GM21737 (cell line): ENCODE measurements around the gene NOMO2.
"Not testable (repeated sequence)": the region's sequence is repeated elsewhere in the genome, so short reads cannot be mapped to it uniquely, and the experiment has no call there.

Source experiments
- ATAC-seq: cut with Tn5 transposase; IDR thresholded peaks from one replicate; pipeline ENCODE4 v1.9.1; 2021; ENCODE audit warnings: mild to moderate bottlenecking, moderate library complexity; ENCODE audit not compliant: unreplicated experiment

NOMO2 gene

DNA sequence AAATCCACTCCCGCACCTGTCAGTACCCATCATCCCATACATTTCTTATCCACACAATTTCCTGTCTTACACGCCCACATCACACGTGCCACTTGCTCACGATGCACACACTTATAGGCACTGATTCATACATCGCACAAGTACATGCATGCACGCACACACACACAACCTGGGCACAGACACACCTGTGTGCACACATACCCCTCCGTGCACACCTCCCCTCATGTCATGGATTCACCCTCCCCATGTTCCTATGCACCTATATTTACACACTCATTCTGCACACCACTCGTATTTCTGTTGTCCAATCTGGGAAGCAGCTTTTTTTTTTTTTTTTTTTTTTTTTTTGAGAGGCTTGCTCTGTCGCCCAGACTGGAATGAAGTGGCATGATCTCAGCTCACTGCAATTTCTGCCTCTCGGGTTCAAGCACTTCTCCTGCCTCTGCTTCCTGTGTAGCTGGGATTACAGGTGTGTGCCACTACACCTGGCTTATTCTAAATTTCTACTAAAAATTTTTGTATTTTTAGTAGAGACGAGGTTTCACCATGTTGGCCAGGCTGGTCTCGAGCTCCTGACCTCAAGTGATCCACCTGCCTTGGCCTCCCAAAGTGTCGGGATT is 13.5 kb upstream of the NOMO2 start:
- not testable (repeated sequence) for ATAC-seq

DNA sequence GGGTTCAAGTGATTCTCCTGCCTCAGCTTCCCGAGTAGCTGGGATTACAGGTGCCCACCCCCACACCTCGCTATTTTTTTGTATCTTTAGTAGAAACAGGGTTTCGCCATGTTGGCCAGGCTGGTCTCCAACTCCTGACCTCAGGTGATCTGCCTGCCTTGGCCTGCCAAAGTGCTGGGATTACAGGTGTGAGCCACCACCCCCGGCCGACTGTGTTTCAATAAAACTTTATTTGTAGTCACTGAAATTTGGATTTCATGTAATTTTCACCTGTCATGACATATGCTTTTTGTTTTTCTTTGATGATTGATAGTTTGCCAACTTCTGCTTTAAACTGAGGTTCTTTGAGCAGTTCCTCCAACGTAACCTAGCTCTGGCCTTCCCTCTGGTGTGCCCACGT is 12.0 kb upstream of the NOMO2 start:
- not testable (repeated sequence) for ATAC-seq

DNA sequence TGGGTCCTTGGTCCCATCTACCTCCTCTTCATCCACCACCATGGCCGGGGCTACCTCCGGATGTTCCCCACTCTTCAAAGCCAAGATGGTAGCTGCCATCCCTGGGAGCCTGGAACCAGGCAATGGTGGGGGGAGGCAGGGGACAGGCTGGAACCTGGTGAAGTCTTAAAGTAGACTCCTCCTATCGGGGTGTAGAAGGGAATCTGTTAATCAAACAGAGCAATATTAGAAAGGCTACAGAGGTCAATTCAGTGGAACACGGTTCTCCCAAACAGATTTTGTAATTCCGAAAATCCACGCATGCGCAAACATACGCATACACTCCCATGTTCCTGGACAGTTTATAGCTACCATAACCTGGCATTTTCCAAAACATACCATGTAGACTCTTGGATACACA is 11.1 kb upstream of the NOMO2 start:
- ATAC-seq, result not testable (repeated sequence)

DNA sequence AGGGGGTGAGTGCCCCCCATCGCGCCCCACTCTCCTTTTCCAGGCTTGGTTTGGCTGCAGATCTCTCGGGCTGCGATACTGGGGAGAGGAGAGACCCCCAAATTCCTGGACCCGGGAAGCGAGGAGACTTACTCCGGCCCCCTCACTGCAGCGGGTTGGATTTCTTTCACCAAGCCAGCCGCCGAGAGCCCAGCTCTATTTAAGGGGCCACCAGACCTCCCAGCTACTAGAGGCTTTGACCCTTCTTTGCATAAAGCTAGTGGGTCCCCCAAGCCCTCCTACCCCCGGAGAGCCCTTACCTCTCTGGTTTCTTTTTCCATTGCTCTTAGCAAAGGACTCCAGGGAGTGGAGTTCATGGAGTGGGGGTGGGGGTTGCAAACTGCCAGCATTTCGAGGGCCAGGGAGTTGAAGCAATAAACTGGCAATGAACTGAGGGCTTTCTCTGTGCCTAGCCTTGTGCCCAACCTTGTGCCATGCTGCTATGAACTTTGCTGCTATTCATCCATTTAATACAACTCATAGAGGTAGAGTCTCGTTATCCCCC is 9.5 kb upstream of the NOMO2 start:
- not testable (repeated sequence) for ATAC-seq

DNA sequence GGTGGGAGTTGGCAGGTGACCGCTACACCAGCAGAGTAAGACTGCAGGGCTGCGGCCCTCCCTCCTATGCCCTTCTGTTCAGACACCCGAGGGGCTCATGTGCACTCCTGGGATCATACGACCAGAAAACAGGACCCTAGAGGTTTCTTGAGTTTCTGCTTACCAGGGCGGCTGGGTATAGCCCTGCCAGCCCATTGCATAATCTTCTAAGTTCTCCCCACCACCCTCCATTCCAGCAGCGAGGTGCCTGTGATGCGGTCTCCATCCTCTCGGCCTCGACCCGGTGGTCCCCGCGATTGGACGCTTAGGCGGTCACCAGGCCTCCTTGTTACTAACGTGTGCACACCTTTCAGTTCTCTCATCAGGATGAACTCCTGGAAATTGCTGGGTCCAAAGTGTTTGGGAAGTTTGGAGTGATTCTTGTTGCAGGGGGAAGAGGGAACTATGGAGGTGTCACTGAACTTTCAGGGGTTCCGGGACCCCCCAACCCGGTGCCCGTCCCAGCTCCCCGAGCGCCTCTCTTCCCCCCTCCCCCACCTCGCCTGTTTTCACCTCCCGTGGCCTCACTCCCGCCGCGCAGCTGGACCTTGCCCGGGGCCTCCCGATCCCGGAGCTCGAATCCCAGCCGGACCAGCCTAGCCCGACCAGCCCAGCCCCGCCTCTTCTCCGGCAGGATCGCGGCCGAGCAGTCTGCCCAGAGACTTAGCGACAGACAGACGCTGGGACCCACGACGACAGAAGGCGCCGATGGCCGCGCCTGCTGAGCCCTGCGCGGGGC is 8.8 kb upstream of the NOMO2 start:
- not testable (repeated sequence) for ATAC-seq

DNA sequence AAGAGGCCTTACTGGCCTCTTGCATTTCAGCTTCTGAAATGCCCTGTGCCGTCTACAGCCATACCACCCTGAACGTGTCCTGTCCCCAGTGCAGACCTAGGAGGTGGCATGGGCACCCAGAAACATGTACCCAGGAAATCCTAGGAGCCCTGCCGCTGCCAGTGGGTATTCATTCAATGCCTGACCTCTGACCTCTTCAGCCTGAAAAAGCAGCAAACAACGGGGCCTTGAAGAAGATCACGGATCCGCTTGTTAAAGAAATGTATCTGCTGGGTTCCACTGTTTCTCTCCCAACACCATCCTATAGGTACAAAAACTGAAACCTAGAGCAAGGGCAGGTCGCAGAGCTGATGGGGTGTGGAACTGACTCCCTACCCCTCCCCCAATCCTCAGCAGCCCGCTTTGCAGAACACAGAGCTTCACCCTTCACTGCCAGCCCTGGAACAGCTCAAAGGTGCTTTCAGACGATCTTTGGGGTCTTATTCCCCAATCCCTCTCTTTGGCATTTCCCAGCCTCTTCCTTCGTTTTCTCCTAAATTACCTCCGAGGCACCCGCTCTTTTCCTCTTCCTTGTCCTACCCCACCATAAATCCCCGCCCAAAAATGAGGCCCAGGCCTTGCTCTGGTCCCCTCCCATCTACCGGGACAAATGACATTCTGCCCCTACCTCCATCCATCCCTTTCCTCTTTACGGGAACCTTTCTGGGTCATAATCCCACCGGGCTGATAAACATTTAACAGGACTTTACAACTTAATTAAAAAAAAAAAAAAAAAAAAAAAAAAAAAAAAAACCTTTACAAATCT is 1.3 kb downstream of the NOMO2 start:
- not testable (repeated sequence) for ATAC-seq

DNA sequence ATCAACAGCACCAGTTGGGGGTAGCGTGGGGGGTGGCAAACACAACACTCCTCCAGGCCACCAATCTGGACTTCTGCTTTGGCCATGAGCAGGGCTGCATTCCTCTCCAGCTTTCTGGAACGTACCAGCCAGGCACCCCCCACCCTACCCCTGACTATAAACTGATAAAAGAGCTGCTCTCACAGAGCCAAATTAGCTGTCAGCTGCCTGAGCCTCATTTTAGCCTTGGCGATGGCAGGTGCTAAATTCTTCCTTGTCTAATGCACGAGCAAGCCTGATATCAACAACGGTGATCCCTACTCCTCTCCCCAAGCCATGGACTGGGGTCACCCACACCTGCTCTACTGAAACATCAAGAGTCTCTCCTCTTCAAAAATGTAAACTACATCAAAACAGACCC is 8.2 kb downstream of the NOMO2 start:
- ATAC-seq, result not testable (repeated sequence)

DNA sequence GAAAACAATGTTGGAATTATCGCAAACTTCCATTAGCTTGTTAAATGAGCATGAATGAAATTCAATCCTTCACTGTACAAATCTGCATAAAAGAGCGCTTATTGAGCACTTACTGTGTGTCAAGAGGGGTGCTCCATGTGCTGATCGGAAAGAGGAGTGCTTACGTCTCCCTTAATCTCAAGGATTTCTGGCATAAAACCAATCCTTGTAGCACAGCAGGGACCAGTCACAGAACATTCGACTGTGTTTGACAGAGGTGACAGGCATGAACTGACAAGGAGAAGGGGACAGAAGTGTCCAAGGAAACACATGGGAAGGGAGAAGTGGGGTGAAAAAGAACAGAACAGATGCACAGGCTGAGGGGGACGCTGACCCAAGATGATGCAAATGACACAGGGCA is 14.5 kb downstream of the NOMO2 start:
- not testable (repeated sequence) for ATAC-seq

DNA sequence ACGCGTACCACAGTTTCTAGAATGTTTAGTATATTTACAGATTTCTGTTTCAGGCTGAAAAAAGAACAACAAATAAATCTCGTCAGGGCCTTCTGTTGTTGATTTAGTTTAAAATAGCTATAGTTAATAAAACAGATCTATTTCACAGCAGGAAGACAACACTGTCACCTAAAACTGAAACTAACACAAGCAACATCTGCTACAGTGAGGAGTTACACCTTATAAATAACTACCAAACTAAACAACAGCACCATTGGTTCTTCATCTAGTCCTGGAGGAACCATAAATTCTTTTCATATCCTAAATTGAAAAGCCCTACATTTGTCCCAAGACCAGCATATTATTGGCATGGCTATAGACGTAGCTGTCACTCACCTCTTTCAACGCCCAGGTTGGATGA is 15.0 kb downstream of the NOMO2 start:
- not testable (repeated sequence) for ATAC-seq

DNA sequence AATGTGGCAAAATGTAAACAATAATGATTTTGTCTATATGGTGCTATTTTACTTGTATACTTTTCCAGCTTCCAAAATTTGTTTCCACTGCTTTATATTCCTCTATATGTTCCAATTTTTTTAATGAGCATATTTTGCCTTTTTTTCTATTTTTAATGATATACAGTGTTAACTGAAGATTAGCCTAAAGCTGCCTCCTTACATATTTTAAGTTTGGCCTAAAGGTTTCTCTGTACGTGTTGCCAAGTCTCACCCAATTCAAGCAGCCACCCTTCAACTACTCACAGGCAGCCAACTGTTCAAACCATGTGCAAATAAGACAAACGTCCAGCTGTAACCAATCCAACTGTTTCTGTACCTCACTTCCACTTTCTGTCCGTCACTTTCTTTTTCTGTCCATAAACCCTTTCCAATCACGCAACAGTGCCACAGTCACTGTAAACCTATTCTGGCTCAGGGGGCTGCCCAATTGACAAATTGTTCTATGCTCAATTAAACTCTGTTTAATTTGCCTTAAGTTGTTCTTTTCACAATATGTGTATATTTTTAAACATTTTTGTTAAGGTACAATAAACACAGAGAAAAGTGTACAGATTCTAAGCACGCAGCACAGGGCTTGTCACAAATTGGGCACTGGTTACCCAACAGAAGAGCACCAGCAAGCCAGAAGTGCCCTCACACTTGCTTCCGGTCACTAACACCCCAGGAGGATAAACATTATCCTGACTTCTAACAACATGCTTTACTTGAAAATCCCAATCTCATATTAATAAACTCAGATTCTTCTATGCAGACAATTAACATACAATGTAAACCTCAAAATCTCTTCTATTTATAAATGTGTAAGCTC is 17.4 kb downstream of the NOMO2 start:
- ATAC-seq, result not testable (repeated sequence)

DNA sequence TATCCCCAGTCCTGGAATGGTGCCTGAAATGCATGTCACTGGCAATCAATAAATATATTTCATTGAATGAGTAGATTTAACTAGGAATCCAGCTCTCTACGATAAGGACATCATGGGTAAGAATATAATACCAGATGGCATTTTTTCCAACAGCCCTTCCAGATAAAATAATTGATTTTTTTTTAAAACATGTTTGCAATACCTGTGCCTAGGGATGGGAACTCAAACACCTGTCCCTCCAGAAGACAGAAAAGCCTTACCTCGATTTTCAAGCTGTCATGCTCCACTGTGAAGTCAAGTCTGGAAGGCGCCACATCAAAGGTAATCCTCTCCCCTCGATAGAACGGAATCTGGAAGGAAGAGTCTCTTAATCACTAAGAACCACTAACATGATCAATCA is 20.0 kb downstream of the NOMO2 start:
- not testable (repeated sequence) for ATAC-seq

DNA sequence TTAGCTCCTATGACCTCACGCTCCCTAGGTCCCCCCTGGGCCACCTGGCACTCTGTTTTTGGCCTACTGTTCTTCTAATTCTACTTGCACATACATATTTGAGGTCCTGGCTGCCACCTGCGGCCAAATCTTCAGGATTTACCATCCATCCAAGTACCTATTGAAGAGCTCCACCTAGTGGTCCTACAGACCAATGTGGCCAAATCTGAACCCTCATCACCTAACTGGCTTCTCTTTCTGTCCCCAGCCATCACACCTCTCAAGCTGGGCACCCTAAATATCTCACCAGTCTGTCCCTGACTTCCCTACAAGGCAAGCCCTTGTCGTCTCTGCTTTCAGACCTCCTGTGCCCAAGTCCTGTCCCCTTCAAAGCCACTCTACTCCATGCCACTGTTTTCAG is 24.9 kb downstream of the NOMO2 start:
- ATAC-seq, result not testable (repeated sequence)

DNA sequence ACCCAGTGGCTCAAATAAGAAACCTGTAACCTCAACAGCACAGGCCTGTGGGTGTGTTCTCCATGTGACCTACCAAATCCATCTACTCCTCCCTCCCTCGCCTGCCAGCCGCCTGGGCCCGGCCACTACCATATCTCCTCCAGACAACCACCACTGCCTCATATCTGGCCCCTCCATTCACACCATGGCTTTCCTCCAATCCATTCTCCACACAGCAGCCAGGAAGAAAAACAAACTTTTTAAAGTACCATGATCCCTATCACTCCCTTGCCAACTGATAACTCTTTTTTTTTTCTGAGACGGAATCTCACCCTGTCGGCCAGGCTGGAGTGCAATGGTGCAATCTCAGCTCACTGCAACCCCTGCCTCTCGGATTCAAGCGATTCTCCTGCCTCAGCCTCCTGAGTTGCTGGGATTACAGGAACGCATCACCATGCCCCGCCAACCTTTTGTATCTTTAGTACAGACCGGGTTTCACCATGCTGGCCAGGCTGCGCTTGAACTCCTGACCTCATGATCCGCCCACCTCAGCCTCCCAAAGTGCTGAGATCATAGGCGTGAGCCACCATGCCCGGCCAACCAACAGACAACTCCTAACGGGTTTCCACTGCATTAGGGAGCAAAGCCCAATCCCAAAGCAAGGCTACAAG is 26.3 kb downstream of the NOMO2 start:
- not testable (repeated sequence) for ATAC-seq

DNA sequence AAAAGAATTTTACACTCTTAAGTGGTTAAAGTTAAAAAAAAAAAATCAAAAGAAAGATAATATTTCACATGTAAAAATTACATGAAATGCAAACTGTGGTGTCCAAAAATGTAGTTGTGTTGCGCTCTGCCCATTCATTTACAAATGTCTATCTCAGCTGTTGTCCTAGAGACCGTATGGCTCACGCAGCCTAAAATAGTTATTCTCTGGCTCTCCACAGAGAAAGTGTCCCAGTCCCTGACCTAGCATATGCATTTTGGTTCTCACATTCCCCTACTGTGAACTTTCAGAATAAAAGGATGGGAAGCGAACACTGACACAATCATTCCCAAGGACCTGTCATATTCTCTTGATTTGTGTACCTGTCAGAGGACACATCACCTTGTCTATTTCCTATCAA is 27.6 kb downstream of the NOMO2 start:
- ATAC-seq, result not testable (repeated sequence)

DNA sequence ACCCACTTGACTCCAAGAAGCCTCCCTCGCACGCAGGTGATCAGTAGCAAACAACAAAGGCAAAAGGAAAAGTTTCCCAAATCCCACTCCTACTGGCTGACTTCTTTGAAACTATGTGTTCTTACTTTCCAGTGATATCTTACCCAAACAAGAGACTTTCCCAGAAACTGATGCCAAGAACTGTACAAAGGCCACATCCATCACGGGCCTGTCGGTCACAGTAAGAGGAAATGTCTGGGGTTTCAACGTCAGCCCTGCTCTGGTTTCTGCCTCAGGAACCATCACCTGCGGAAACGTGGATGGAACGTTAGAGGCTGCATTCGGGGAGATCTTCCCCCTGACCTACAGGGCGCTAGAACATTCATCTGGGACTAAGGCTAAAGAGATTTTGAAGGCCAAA is 30.6 kb downstream of the NOMO2 start:
- ATAC-seq, result not testable (repeated sequence)

DNA sequence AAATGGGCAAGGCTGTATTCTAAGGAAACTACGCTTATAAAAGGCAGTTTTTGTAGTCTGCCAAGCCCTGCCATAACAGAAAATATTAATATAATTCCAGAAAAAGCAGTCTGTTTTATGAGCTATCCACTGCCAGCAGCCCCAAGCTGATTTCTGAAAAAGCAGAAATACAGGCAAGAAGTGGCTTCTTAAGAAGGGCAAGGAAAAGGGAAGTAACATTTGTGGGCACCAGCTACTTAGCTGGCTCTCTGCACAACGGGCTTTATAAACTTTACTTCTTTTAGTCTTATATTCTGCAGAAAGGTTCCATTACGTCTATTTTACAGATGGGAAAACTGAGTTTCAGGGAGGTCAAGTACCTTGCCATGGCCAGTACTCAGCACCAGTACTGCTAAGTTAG is 31.6 kb downstream of the NOMO2 start:
- ATAC-seq, result not testable (repeated sequence)

DNA sequence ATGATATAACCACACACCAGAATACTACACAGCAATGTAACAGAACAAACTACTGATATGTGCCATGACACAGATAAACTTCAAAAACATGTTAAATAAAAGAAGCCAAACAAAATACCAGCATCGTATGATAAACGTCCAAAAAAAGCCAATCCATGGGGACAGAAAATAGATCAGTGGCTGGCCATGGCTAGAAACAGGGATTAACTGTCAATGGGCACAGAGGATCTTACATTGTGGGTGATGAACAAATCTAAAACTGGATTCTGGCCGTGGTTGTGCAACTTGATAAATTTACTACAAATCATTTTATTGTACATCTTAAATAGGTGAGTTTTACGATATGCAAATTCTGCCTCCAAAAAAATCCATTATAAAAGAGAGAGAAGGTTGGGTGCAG is 35.4 kb downstream of the NOMO2 start:
- ATAC-seq, result not testable (repeated sequence)

DNA sequence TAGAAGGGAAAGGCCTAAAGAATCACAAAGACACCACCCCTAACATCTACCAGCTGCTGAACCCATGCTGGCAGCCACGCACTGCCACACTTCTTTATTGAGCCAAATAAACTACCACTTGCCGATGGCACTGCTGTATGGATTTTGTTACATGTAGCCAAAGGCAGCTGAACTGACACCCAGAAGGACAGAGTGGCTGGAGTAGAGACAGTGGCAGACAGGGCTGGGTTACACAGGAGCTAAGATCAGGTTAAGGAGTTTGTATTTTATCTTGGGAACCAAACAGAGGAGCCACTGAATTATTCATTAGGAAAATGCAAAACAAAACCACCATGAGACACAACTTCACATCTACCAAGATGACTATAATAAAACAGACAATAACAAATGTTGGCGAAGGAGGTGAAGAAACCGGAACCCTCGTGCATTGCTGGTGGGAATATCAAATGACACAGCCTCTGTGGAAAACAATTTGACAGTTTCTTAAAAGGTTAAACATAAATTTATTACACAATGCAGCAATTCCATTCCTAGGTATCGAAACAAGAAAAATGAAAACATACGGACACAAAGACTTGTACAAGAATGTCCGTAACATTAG is 35.9 kb downstream of the NOMO2 start:
- not testable (repeated sequence) for ATAC-seq

DNA sequence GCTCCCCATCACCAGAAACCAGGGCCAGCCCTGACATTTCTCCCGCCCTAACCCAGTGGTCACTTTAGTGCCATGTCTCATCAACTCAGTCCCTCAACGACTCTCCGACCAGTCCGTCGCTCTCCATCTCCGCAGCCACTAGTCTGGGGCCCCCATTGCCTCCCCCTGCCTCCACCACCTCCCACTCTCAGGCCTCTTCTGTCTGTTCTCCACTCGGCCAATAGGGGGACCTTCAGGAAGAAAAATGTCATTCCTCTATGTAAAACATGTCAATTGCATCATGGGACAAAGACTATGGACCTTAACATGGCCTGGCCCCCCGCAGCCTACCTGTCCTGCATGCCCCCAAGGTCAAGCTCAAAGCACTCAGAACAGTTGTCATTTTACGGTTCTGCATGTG is 39.3 kb downstream of the NOMO2 start:
- not testable (repeated sequence) for ATAC-seq
